ENCODE results near the gene SHB.
A peak's percentile ranks its signal among the peaks of the same experiment; 100 is the strongest.

Gene SHB

DNA sequence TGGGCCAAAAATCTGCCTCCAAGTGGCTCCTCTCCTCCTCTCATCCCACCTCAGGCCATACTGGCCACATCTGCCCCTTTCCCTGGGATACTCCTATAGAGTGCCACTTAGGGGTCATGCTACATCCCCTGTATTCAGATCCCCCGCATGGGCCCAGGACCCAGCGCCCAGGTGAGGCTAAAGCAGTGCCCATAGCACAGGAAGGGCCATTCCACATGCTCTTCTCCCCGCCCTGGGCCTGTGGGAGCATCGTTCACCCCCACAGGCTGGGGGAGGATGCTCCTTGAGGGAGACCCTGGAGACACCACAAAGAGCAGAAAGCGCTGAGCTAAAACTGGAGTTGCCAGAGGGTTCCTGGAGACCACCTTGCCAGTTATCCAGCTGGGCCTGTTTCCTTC, 112.6 kb downstream of the SHB start:
- Histone ChIP-seq H3K27ac (ENCODE audit: low read depth, low read length) (no peak overlapping the region), H3K4me3 (ENCODE audit: low read length) (no peak overlapping the region), H3K27me3 (ENCODE audit: control insufficient read depth, insufficient read depth, low read length) (no peaks in the 10 kb centered on the region), H3K36me3 (ENCODE audit: control insufficient read depth, insufficient read depth, low read length) (peaks cover 6% of the 10 kb centered on the region), H3K4me1 (ENCODE audit: control insufficient read depth, insufficient read depth, low read length) (peaks cover 8% of the 10 kb centered on the region), H3K9ac (ENCODE audit: low read length) (no peak overlapping the region)

GRCh38 chr9:37955781-37956422, 113.1 kb downstream of the SHB start:
- Histone ChIP-seq H3K36me3 (ENCODE audit: control insufficient read depth, insufficient read depth, low read length) (peaks cover 6% of the 10 kb centered on the region), H3K4me3 (ENCODE audit: low read length) (no peak overlapping the region), H3K4me1 (ENCODE audit: control insufficient read depth, insufficient read depth, low read length) (peaks cover 8% of the 10 kb centered on the region)

DNA sequence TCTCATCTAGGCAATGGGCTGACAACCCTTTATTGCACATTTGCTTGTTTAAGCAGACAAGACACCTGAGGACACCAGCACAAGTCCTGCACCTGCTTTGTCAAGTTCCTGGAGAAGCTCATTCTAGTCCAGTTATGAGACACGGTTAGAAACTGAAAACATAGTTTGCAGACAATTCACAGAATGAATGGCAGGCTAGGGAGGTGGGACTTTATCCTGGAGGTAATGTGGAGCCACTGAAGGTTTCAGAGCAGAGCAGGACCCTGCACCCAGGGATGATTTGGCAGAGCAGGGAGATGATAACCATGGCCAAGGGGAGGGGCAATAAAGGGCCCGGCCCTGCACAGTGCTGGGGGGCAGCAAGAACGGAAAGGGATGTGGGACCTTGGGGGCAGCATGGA, 114.4 kb downstream of the SHB start:
- no peak overlapping the region for H3K9ac ChIP-seq (ENCODE audit: low read length)
- no peak overlapping the region for H3K4me3 ChIP-seq (ENCODE audit: low read length)
- peaks cover 6% of the 10 kb centered on the region for H3K36me3 ChIP-seq (ENCODE audit: control insufficient read depth, insufficient read depth, low read length)
- H3K27ac ChIP-seq (ENCODE audit: low read depth, low read length) = peak overlapping the region; percentile 42
- no peaks in the 10 kb centered on the region for H3K27me3 ChIP-seq (ENCODE audit: control insufficient read depth, insufficient read depth, low read length)
- H3K4me1 ChIP-seq (ENCODE audit: control insufficient read depth, insufficient read depth, low read length) = peaks cover 8% of the 10 kb centered on the region

More at GRCh38 chr9:37955781-37956422, 113.1 kb downstream of the SHB start:
- Histone ChIP-seq H3K9ac (ENCODE audit: low read length) (no peak overlapping the region), H3K27ac (ENCODE audit: low read depth, low read length) (no peak overlapping the region), H3K27me3 (ENCODE audit: control insufficient read depth, insufficient read depth, low read length) (no peaks in the 10 kb centered on the region)

GRCh38 chr9:37953775-37954437, 115.1 kb downstream of the SHB start:
- no peak overlapping the region for H3K4me3 ChIP-seq (ENCODE audit: low read length)
- H3K36me3 ChIP-seq (ENCODE audit: control insufficient read depth, insufficient read depth, low read length) = peaks cover 6% of the 10 kb centered on the region
- peaks cover 8% of the 10 kb centered on the region for H3K4me1 ChIP-seq (ENCODE audit: control insufficient read depth, insufficient read depth, low read length)
- no peak overlapping the region for H3K9ac ChIP-seq (ENCODE audit: low read length)
- H3K27me3 ChIP-seq (ENCODE audit: control insufficient read depth, insufficient read depth, low read length) = no peaks in the 10 kb centered on the region
- peak overlapping the region; percentile 42 for H3K27ac ChIP-seq (ENCODE audit: low read depth, low read length)

GRCh38 chr9:37953206-37953774, 115.7 kb downstream of the SHB start:
- Histone ChIP-seq H3K27me3 (ENCODE audit: control insufficient read depth, insufficient read depth, low read length) (no peaks in the 10 kb centered on the region), H3K9ac (ENCODE audit: low read length) (no peak overlapping the region), H3K4me1 (ENCODE audit: control insufficient read depth, insufficient read depth, low read length) (peaks cover 8% of the 10 kb centered on the region), H3K27ac (ENCODE audit: low read depth, low read length) (peak overlapping the region; percentile 44), H3K4me3 (ENCODE audit: low read length) (no peak overlapping the region), H3K36me3 (ENCODE audit: control insufficient read depth, insufficient read depth, low read length) (peaks cover 6% of the 10 kb centered on the region)

- peaks cover 8% of the 10 kb centered on the region for H3K4me1 ChIP-seq (ENCODE audit: control insufficient read depth, insufficient read depth, low read length)
- no peaks in the 10 kb centered on the region for H3K27me3 ChIP-seq (ENCODE audit: control insufficient read depth, insufficient read depth, low read length)
- no peak overlapping the region for H3K4me3 ChIP-seq (ENCODE audit: low read length)
- no peak overlapping the region for H3K27ac ChIP-seq (ENCODE audit: low read depth, low read length)
- H3K36me3 ChIP-seq (ENCODE audit: control insufficient read depth, insufficient read depth, low read length) = peaks cover 6% of the 10 kb centered on the region
- H3K9ac ChIP-seq (ENCODE audit: low read length) = no peak overlapping the region
Observed at GRCh38 chr9:37952731-37953130, 116.3 kb downstream of the SHB start.

GRCh38 chr9:37951671-37952449, 117.2 kb downstream of the SHB start:
- no peak overlapping the region for H3K4me3 ChIP-seq (ENCODE audit: low read length)
- peaks cover 6% of the 10 kb centered on the region for H3K36me3 ChIP-seq (ENCODE audit: control insufficient read depth, insufficient read depth, low read length)
- H3K9ac ChIP-seq (ENCODE audit: low read length) = no peak overlapping the region
- H3K27ac ChIP-seq (ENCODE audit: low read depth, low read length) = no peak overlapping the region
- no peaks in the 10 kb centered on the region for H3K27me3 ChIP-seq (ENCODE audit: control insufficient read depth, insufficient read depth, low read length)
- peaks cover 8% of the 10 kb centered on the region for H3K4me1 ChIP-seq (ENCODE audit: control insufficient read depth, insufficient read depth, low read length)

GRCh38 chr9:37950561-37950960, 118.5 kb downstream of the SHB start:
- Histone ChIP-seq H3K27me3 (ENCODE audit: control insufficient read depth, insufficient read depth, low read length) (no peaks in the 10 kb centered on the region), H3K27ac (ENCODE audit: low read depth, low read length) (no peak overlapping the region), H3K36me3 (ENCODE audit: control insufficient read depth, insufficient read depth, low read length) (peaks cover 6% of the 10 kb centered on the region), H3K4me3 (ENCODE audit: low read length) (no peak overlapping the region), H3K9ac (ENCODE audit: low read length) (no peak overlapping the region), H3K4me1 (ENCODE audit: control insufficient read depth, insufficient read depth, low read length) (peaks cover 8% of the 10 kb centered on the region)

DNA sequence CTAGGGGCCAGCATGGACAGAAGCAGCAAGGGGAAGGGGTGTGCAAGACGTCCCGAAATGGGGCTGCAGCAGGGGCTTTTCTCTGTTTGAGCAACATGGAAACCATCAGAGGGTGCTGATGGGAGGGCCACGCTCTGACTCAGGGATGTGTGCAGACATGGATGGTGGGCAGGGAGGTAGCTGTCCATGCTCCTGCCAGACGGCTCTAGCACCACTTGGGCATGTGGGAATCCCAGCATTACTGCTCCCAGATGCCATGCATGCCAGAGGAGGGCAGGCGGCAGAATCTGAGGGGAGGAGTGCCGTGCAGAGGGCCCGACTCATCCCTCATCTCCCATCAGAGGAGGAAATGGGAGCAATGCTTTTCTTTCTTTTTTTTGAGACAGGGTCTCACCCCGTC, 119.5 kb downstream of the SHB start:
- no peak overlapping the region for H3K27ac ChIP-seq (ENCODE audit: low read depth, low read length)
- peaks cover 6% of the 10 kb centered on the region for H3K36me3 ChIP-seq (ENCODE audit: control insufficient read depth, insufficient read depth, low read length)
- no peak overlapping the region for H3K4me3 ChIP-seq (ENCODE audit: low read length)

GRCh38 chr9:37948417-37948980, 120.5 kb downstream of the SHB start:
- Histone ChIP-seq H3K9ac (ENCODE audit: low read length) (no peak overlapping the region), H3K4me1 (ENCODE audit: control insufficient read depth, insufficient read depth, low read length) (peaks cover 11% of the 10 kb centered on the region), H3K27ac (ENCODE audit: low read depth, low read length) (no peak overlapping the region)

More for the DNA sequence above, 119.5 kb downstream of the SHB start:
- Histone ChIP-seq H3K27me3 (ENCODE audit: control insufficient read depth, insufficient read depth, low read length) (no peaks in the 10 kb centered on the region), H3K9ac (ENCODE audit: low read length) (no peak overlapping the region), H3K4me1 (ENCODE audit: control insufficient read depth, insufficient read depth, low read length) (peaks cover 10% of the 10 kb centered on the region)

GRCh38 chr9:37947977-37948376, 121.0 kb downstream of the SHB start:
- Histone ChIP-seq H3K9ac (ENCODE audit: low read length) (no peak overlapping the region), H3K4me3 (ENCODE audit: low read length) (no peak overlapping the region), H3K4me1 (ENCODE audit: control insufficient read depth, insufficient read depth, low read length) (peaks cover 15% of the 10 kb centered on the region)

More at GRCh38 chr9:37948417-37948980, 120.5 kb downstream of the SHB start:
- H3K27me3 ChIP-seq (ENCODE audit: control insufficient read depth, insufficient read depth, low read length) = no peaks in the 10 kb centered on the region
- peaks cover 5% of the 10 kb centered on the region for H3K36me3 ChIP-seq (ENCODE audit: control insufficient read depth, insufficient read depth, low read length)
- H3K4me3 ChIP-seq (ENCODE audit: low read length) = no peak overlapping the region

DNA sequence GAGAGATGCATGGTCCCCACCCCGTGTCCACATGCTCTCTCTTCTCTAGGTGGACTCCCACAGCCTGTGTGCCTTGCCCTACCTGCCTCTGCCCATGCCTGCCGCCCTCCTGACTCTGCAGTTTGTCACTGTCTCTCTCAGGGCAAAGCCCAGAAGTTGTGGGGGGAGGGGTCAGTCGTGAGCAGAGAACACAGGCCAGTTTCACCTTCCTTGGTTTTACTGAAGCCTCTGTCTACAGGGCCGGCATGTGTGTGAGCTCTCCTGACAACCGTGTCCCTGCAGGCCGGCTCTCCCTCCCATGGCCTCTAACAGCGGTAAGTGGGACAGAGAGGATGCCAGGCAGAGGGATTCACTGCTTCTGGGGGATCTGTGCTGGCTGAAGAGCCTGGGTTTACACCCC, 121.6 kb downstream of the SHB start:
- no peaks in the 10 kb centered on the region for H3K36me3 ChIP-seq (ENCODE audit: control insufficient read depth, insufficient read depth, low read length)
- H3K27ac ChIP-seq (ENCODE audit: low read depth, low read length) = no peak overlapping the region

More at GRCh38 chr9:37947977-37948376, 121.0 kb downstream of the SHB start:
- Histone ChIP-seq H3K27me3 (ENCODE audit: control insufficient read depth, insufficient read depth, low read length) (no peaks in the 10 kb centered on the region), H3K36me3 (ENCODE audit: control insufficient read depth, insufficient read depth, low read length) (no peaks in the 10 kb centered on the region), H3K27ac (ENCODE audit: low read depth, low read length) (no peak overlapping the region)

More for the DNA sequence above, 121.6 kb downstream of the SHB start:
- peaks cover 15% of the 10 kb centered on the region for H3K4me1 ChIP-seq (ENCODE audit: control insufficient read depth, insufficient read depth, low read length)
- H3K27me3 ChIP-seq (ENCODE audit: control insufficient read depth, insufficient read depth, low read length) = no peaks in the 10 kb centered on the region
- no peak overlapping the region for H3K9ac ChIP-seq (ENCODE audit: low read length)
- no peak overlapping the region for H3K4me3 ChIP-seq (ENCODE audit: low read length)
